GM23338 (cell line): Measurements from ENCODE around the gene MFF. TPM values are rescaled to one million over a fixed set of nuclear protein-coding genes. Genes with fewer than 3 reads are reported as not detected.

Experiments
- ATAC-seq: fragments of 200-7000 bp; cut with Tn5 transposase; 3 replicates; pipeline ENCODE4 v1.9.1; 2020
- DNase-seq: peaks from one replicate; pipeline ENCODE4 v3.0.0-alpha.2; 2015; ENCODE audit warnings: low spot score
- H2AFZ ChIP-seq: fragments of 200-600 bp; sonication (generic); 2 replicates; pipeline ENCODE4 v1.8.0; 2016; ENCODE audit warnings: antibody characterized with exemption, mild to moderate bottlenecking, moderate library complexity
- H3F3A ChIP-seq: fragments of 200-600 bp; sonication (generic); replicated peaks from 2 replicates; pipeline ENCODE4 v1.8.0; 2017; ENCODE audit warnings: antibody characterized with exemption, mixed run types, low read depth
- H3K27ac ChIP-seq: fragments of 200-600 bp; sonication (generic); 2 replicates; pipeline ENCODE4 v1.6.1; 2016; ENCODE audit warnings: low read depth
- H3K27me3 ChIP-seq: fragments of 200-600 bp; sonication (generic); 2 replicates; pipeline ENCODE4 v1.8.0; 2016; ENCODE audit warnings: mild to moderate bottlenecking, mixed run types, moderate library complexity; ENCODE audit not compliant: insufficient read depth
- H3K36me3 ChIP-seq: fragments of 200-600 bp; sonication (generic); 2 replicates; pipeline ENCODE4 v1.8.0; 2016; ENCODE audit warnings: mild to moderate bottlenecking; ENCODE audit not compliant: insufficient read depth
- H3K4me1 ChIP-seq: fragments of 200-600 bp; sonication (generic); 2 replicates; pipeline ENCODE4 v1.8.0; 2016; ENCODE audit warnings: mild to moderate bottlenecking, moderate library complexity; ENCODE audit not compliant: insufficient read depth
- H3K4me2 ChIP-seq: fragments of 200-600 bp; sonication (generic); 2 replicates; pipeline ENCODE4 v1.7.1; 2017; ENCODE audit warnings: mixed run types
- H3K4me3 ChIP-seq: fragments of 200-600 bp; sonication (generic); 2 replicates; pipeline ENCODE4 v1.6.1; 2016; ENCODE audit warnings: mixed run types
- H3K79me2 ChIP-seq: fragments of 200-600 bp; sonication (generic); replicated peaks from 2 replicates; pipeline ENCODE4 v1.8.0; 2017; ENCODE audit warnings: mild to moderate bottlenecking; ENCODE audit not compliant: insufficient read depth
- H3K9me2 ChIP-seq: fragments of 200-600 bp; sonication (generic); 2 replicates; pipeline ENCODE4 v1.8.0; 2017; ENCODE audit not compliant: insufficient read depth
- H4K20me1 ChIP-seq: fragments of 200-600 bp; sonication (generic); replicated peaks from 2 replicates; pipeline ENCODE4 v1.8.0; 2017; ENCODE audit warnings: mild to moderate bottlenecking; ENCODE audit not compliant: insufficient read depth
- H3K27ac Mint-ChIP-seq: 2 replicates; pipeline ENCODE4 v1.8.0; 2020; ENCODE audit warnings: inconsistent platforms, mild to moderate bottlenecking, moderate library complexity, mixed read lengths
- H3K27me3 Mint-ChIP-seq: 3 replicates; pipeline ENCODE4 v1.8.0; 2022; ENCODE audit warnings: low read depth, mild to moderate bottlenecking, moderate library complexity, mixed read lengths, inconsistent platforms; ENCODE audit not compliant: insufficient read depth, poor library complexity
- H3K36me3 Mint-ChIP-seq: 3 replicates; pipeline ENCODE4 v1.8.0; 2021; ENCODE audit warnings: low read depth, mild to moderate bottlenecking, inconsistent platforms, moderate library complexity, mixed read lengths
- H3K4me1 Mint-ChIP-seq: 3 replicates; pipeline ENCODE4 v1.8.0; 2020; ENCODE audit warnings: mild to moderate bottlenecking, inconsistent platforms, mixed read lengths
- H3K4me3 Mint-ChIP-seq: 3 replicates; pipeline ENCODE4 v1.8.0; 2021; ENCODE audit warnings: moderate library complexity, mild to moderate bottlenecking, inconsistent platforms, mixed read lengths
- H3K9me3 Mint-ChIP-seq: 3 replicates; pipeline ENCODE4 v1.8.0; 2020; ENCODE audit warnings: moderate library complexity, mild to moderate bottlenecking, inconsistent platforms, mixed read lengths
- EZH2 ChIP-seq: fragments of 200-600 bp; sonication (generic); IDR thresholded peaks from one replicate; pipeline ENCODE4 v1.8.0; 2017; ENCODE audit warnings: antibody characterized with exemption, mild to moderate bottlenecking, low read depth; ENCODE audit not compliant: unreplicated experiment
- EZH2phosphoT487 ChIP-seq: fragments of 200-600 bp; sonication (generic); IDR thresholded peaks from one replicate; pipeline ENCODE4 v1.8.1; 2018; ENCODE audit warnings: antibody characterized with exemption; ENCODE audit not compliant: unreplicated experiment
- JUNB ChIP-seq: IDR thresholded peaks from one replicate; pipeline ENCODE4 v1.6.1; 2016; ENCODE audit warnings: antibody characterized with exemption; ENCODE audit not compliant: unreplicated experiment
- NANOG ChIP-seq: IDR thresholded peaks from 2 replicates; pipeline ENCODE4 v1.6.1; 2016; ENCODE audit warnings: antibody characterized with exemption, borderline replicate concordance
- POLR2AphosphoS5 ChIP-seq: IDR thresholded peaks from 2 replicates; pipeline ENCODE4 v1.6.1; 2016; ENCODE audit warnings: antibody characterized with exemption, low read depth
- ZNF114 ChIP-seq: fragments of 250-450 bp; sonication (Bioruptor Pico); IDR thresholded peaks from 2 replicates; pipeline ENCODE4 v1.5.0; 2020; ENCODE audit warnings: mild to moderate bottlenecking, moderate library complexity
- polyA plus RNA-seq: library from polyadenylated mRNA; unstranded; fragments of >200 nt; fragmentation: Nextera tagmentation; extraction: Ambion mirVana; gene quantifications from 2 replicates; pipeline ENCODE4 v1.2.1, GENCODE V29; 2016
- total RNA-seq: library from RNA; depleted of rRNA; stranded (reverse); fragments of >200 nt; shearing (Covaris generic); gene quantifications from 2 replicates; pipeline ENCODE4 v1.2.3, GENCODE V29; 2014
- TF ChIP-seq, protein P1 (sequence below), 2 experiments: fragments of 200-600 bp in 1 of 2; sonication (generic) in 1 of 2; conservative IDR thresholded peaks; 2 replicates each; pipeline versions ENCODE4 v1.5.1 to v1.6.1; 2016 to 2017; ENCODE audit warnings: antibody characterized with exemption in 2 of 2, low read depth in 2 of 2, mild to moderate bottlenecking in 2 of 2, moderate library complexity in 1 of 2
- TF ChIP-seq, protein P2 (sequence below): IDR thresholded peaks from 2 replicates; pipeline ENCODE4 v1.6.1; 2016; ENCODE audit warnings: antibody characterized with exemption
- TF ChIP-seq, protein P3 (sequence below): IDR thresholded peaks from one replicate; pipeline ENCODE4 v1.6.1; 2018; ENCODE audit warnings: antibody characterized with exemption; ENCODE audit not compliant: unreplicated experiment

Gene MFF
- total and polyA plus RNA-seq, 2 experiments from 2014 or later: 112 to 161 TPM

DNA sequence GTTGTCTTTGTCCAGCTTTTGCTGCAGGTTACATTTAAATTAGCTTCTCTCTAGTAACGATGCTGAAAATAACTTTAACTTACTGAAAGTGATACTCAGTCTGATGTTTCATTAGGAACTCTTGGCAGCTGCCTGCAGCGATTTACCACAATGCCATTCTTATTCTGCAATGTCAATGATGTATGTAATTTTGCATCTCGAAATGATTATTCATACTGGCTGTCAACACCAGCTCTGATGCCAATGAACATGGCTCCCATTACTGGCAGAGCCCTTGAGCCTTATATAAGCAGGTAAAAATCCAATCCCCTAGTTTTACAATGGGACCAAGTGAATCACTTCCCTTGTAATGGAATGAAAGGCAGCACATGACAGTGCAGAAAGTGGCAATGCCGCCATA, 16.3 kb upstream of the MFF start:
- DNase-seq: no peak

More for the DNA sequence above, 16.3 kb upstream of the MFF start:
- Mint-ChIP-seq H3K4me3 (no peak overlapping the region), H3K27ac (no peak overlapping the region), H3K4me1 (peaks cover 11% of the 10 kb centered on the region), H3K27me3 (peaks cover 1% of the 10 kb centered on the region), H3K36me3 (no peaks in the 10 kb centered on the region), H3K9me3 (no peaks in the 10 kb centered on the region)
- H3K4me2 ChIP-seq: no peak overlapping the region
- no peaks in the 10 kb centered on the region for H3K27me3 ChIP-seq
- peaks cover 3% of the 10 kb centered on the region; the same call in 1 of the 2 replicates for H3K4me1 ChIP-seq
- TF ChIP-seq, protein P1, sequence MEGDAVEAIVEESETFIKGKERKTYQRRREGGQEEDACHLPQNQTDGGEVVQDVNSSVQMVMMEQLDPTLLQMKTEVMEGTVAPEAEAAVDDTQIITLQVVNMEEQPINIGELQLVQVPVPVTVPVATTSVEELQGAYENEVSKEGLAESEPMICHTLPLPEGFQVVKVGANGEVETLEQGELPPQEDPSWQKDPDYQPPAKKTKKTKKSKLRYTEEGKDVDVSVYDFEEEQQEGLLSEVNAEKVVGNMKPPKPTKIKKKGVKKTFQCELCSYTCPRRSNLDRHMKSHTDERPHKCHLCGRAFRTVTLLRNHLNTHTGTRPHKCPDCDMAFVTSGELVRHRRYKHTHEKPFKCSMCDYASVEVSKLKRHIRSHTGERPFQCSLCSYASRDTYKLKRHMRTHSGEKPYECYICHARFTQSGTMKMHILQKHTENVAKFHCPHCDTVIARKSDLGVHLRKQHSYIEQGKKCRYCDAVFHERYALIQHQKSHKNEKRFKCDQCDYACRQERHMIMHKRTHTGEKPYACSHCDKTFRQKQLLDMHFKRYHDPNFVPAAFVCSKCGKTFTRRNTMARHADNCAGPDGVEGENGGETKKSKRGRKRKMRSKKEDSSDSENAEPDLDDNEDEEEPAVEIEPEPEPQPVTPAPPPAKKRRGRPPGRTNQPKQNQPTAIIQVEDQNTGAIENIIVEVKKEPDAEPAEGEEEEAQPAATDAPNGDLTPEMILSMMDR (conservative IDR thresholded peaks at IDR 0.05; ENCODE audit: low read depth in 2 of 2): no peak
- TF ChIP-seq ZNF114 (no peak), NANOG (no peak), EZH2phosphoT487 (no peak), POLR2AphosphoS5 (no peak), JUNB (no peak), EZH2 (no peak)
- TF ChIP-seq, protein P2, sequence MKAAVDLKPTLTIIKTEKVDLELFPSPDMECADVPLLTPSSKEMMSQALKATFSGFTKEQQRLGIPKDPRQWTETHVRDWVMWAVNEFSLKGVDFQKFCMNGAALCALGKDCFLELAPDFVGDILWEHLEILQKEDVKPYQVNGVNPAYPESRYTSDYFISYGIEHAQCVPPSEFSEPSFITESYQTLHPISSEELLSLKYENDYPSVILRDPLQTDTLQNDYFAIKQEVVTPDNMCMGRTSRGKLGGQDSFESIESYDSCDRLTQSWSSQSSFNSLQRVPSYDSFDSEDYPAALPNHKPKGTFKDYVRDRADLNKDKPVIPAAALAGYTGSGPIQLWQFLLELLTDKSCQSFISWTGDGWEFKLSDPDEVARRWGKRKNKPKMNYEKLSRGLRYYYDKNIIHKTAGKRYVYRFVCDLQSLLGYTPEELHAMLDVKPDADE: no peak
- TF ChIP-seq, protein P3, sequence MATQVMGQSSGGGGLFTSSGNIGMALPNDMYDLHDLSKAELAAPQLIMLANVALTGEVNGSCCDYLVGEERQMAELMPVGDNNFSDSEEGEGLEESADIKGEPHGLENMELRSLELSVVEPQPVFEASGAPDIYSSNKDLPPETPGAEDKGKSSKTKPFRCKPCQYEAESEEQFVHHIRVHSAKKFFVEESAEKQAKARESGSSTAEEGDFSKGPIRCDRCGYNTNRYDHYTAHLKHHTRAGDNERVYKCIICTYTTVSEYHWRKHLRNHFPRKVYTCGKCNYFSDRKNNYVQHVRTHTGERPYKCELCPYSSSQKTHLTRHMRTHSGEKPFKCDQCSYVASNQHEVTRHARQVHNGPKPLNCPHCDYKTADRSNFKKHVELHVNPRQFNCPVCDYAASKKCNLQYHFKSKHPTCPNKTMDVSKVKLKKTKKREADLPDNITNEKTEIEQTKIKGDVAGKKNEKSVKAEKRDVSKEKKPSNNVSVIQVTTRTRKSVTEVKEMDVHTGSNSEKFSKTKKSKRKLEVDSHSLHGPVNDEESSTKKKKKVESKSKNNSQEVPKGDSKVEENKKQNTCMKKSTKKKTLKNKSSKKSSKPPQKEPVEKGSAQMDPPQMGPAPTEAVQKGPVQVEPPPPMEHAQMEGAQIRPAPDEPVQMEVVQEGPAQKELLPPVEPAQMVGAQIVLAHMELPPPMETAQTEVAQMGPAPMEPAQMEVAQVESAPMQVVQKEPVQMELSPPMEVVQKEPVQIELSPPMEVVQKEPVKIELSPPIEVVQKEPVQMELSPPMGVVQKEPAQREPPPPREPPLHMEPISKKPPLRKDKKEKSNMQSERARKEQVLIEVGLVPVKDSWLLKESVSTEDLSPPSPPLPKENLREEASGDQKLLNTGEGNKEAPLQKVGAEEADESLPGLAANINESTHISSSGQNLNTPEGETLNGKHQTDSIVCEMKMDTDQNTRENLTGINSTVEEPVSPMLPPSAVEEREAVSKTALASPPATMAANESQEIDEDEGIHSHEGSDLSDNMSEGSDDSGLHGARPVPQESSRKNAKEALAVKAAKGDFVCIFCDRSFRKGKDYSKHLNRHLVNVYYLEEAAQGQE: no peak
- no peaks in the 10 kb centered on the region for H3K36me3 ChIP-seq
- no peak overlapping the region for H2AFZ ChIP-seq
- no peaks in the 10 kb centered on the region for H3F3A ChIP-seq
- H3K27ac ChIP-seq: no peak overlapping the region
- H4K20me1 ChIP-seq: no peaks in the 10 kb centered on the region
- no peaks in the 10 kb centered on the region for H3K79me2 ChIP-seq
- no peak for ATAC-seq
- no peak overlapping the region for H3K4me3 ChIP-seq
- H3K9me2 ChIP-seq: 0 out of 2 replicates have a peak, but pooled peaks cover 6% of the 10 kb centered on the region
